HG03558 (cell line): ENCODE results near the gene NPAT.
"Not testable (repeated sequence)": the region's sequence is repeated elsewhere in the genome, so short reads cannot be mapped to it uniquely, and the experiment has no call there.

Experiments used
- ATAC-seq: cut with Tn5 transposase; IDR thresholded peaks from one replicate; pipeline ENCODE4 v1.9.1; 2021; ENCODE audit warnings: moderate number of reproducible peaks; ENCODE audit not compliant: unreplicated experiment; ENCODE audit errors: extremely low read depth

Gene NPAT

DNA sequence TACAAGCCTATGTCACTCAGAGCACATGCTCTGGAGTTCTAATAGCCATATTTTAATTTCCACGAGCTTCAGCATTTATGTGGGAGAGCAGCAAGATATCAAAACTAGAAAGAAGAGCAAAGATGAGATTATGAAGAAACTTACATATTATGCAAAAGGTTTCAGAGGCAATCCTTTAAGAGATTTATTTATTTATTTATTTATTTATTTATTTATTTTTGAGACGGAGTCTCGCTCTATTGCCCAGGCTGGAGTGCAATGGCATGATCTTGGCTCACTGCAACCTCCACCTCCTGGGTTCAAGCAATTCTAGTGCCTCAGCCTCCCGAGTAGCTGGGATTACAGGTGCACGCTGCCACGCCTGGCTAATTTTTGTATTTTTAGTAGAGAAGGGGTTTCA, 59.6 kb downstream of the NPAT start:
- ATAC-seq: not testable (repeated sequence)

DNA sequence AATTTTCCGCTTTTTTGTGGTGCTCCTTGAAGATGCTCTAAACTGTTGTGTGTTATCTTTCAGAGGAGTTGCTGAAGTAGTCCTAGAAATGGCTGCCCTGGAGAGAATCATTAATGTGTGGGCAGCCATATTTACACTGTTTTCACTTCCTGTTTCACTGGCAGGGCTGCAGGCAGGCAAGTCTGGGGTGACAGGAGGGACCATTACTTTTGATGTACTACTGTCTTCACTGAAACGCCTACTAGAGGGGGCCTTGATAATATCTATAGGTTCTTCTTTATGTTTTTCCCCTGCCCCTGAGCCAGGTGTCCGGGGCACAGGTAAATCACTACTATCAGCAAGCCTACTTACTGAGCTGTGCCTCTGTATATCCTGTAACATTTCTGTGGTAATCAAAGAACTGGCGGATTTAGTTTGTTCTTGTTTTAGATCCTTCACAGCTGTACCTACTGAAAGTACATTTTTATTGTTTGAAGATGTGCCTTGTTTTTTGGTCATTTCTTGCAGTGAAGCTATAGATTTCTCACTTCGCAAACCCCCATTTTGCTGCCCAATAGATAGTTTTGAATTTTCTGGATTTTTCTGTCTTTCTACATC, 61.4 kb downstream of the NPAT start:
- peak; percentile 94 for ATAC-seq

DNA sequence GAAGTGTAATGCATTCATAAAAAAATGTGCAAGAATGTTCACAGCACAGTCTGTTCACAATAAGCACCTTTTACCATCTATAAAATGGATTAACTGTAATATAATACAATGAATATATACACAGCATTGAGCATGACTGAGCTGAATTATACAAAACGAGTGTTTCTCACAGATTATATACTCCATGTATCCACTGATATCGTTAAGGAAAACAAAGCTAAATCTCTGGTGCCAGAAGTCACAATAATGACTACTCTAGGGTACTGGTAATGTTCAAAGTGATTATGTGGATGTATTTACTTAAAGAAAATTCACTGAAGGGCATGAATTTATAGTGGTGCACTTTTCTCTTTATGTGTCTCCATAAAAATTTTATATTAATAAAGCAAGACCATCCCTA, 67.8 kb downstream of the NPAT start:
- no peak for ATAC-seq

DNA sequence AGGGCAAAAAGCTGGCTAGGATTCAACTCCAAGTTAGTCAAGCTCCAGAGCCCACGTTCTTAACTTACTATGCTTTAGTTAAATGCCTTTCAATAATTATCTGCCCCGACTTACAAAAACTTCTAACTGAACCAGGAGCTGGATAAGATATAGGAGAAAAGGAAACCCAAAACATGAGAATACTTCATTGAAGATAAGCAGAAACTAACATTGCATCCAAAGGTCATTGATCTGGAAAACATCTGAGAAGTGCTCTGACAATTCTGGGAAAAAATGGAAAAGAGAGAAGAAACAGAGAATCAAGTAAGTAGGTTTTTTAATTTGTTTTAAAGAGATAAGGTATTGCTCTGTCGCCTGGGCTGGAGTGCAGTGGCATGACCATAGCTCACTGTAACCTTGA, 73.9 kb downstream of the NPAT start:
- ATAC-seq: no peak

DNA sequence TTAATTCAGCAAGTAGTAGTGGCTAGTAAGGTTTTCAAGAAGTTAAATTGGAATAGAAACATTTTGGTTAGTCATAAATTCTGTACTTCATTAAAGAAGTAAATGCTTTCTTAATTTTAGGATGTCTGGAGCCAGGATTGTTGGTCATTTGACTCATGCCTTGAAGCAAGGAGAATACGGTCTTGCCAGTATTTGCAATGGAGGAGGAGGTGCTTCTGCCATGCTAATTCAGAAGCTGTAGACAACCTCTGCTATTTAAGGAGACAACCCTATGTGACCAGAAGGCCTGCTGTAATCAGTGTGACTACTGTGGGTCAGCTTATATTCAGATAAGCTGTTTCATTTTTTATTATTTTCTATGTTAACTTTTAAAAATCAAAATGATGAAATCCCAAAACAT, 75.3 kb downstream of the NPAT start:
- no peak for ATAC-seq

DNA sequence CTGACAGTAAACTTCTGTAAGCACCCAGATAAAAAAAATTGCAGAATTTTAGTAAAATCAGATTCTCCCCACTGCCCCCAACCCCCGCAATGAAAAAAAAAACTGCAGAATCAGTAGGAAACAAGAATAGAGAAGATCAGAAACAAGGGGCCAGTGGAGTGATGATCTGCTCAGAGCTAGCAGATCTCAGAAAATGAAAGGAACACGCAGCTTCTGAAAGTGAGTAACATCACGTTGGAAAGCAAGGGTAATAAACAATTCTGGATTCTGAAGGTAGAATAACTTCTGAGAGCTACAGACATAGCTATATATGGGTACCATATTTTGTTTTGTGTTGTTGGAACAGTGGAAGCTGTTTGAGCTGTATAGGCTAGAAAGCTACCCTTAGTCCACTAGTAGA, 77.8 kb downstream of the NPAT start:
- no peak for ATAC-seq

DNA sequence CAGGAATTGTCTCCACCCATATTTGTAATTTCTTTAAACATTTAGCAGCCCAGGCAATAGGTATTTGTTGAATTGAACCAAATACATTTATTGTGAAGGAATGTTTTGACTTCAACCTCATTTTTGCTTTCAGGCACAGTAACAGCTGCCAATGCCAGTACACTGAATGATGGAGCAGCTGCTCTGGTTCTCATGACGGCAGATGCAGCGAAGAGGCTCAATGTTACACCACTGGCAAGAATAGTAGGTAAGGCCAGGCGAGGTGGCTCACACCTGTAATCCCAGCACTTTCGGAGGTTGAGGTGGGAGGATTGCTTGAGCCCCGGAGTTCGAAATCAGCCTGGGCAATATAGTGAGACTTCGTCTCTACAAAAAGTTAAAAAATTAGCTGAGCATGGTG, 80.1 kb downstream of the NPAT start:
- ATAC-seq: no peak

DNA sequence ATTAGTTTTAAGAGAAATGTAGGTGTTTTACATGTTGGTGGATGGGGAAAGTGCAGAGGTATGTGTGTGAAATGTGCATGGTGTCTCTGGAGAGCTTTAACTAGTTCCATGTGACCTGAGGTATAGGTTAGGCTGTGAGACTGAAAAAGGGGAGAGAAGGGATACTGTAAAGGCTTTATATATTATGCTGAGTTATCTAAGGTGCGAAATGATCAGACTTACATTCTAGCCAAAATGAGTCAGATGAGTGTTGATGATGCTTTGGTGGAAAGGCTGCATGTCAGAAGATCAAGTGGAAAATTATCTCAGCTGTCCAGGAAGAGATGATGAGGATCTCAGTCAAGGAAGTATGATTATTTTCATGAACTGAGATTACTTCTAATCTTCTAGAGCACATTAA, 85.2 kb downstream of the NPAT start:
- ATAC-seq: no peak

DNA sequence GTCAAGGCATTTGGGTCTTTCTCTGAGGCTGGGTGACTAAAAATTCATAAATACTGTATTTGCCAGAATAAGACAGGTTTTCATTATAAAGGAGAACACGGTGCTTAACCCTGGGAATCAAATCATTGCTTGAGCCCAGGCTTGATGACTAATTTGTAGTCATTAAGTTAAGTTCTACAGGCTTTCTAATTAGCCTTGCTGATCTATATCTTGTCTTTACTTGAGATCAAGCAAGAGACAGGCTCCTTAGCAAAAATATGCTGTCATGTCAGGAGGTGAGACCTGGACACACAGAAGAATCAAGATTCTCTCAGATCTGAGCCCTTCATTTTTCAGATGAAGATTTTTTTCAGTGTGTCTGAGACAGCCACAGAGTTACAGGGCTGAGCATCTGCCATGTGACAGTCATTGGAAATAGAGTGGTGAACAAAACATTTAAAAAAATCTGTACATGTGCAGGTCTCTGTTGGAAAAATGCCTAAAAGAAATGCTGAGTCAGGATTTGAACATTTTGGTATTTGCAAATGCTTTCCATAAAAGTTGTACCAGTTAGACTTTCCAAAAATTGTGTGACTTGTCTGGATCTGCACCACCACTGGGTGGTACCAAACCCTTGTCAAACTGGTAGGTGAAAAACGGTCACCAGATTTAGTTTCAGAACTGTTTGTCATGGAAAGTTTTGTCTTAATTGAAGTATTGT, 86.4 kb downstream of the NPAT start:
- ATAC-seq: no peak

DNA sequence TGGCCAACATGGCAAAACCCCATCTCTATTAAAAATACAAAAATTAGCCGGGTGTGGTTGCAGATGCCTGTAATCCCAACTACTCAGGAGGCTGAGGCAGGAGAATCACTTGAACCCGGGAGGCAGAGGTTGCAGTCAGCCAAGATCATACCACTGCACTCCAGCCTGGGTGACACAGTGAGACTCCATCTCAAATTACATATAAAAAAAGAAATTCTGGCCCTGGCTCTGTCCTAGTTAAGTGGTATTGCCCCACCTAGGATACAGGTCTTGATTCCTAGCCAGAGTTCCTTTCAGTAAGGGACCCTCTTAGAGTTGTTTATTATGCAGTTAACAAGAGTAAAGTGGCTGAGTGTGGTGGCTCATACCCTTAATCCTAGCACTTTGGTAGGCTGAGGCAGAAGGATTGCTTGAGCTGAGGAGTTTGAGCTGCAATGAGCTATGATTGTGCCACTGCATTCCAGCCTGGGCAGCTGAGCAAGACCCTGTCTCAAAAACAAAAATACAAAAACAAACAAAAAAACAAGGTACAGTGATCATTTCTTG, 89.4 kb downstream of the NPAT start:
- ATAC-seq: not testable (repeated sequence)

DNA sequence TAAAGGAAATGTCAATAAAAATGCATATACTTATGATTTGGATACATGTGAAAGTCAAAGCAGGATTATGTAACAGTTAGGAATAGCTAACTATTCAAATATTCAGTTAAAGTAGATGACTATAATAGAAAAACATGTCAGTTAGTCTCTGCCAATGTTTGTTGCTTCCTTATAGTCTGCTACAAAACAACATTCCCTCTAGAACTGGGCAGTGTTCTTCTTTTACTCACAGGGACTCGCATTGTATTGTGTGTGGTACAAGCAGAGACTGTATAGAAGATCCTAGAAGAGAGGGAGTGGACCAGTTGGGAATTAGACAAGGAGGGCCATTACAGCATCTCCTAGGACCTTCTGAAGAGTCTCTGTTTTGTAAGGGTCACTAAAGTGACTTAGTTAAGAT, 90.4 kb downstream of the NPAT start:
- no peak for ATAC-seq

DNA sequence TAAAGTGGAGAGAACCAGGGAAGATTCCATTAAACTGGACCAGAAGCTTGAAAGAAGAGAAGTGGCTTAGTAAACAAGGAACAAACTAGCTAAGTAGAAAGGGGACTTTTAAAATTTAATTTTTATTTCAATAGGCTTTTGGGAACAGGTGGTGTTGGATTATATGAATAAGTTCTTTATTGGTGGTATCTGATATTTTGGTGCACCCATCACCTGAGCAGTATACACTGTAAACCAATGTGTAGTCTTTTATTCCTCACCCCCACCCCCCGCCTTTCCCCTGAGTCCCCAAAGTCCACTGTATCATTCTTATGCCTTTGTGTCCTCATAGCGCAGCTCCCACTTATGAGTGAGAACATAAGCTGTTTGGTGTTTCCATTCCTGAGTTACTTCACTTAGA, 93.7 kb downstream of the NPAT start:
- no peak for ATAC-seq

DNA sequence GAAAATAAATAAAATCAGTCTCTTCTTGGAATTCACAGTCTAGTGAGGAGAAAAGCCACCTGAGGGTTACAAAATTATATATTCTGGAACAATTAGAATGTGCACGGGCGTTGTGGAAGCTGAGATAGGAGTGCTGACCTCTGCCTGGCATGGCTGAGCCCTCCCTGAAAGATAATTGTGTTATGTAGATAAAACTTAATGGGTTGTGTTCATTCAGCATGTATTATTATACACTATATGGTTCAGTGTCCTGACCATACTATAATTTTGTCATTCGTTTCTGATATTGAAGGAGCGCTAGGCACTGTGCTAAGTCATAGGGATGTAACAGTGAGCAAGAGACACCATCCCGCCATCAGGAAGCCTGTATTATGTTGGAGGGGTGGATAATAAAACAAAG, 97.3 kb downstream of the NPAT start:
- ATAC-seq: no peak

DNA sequence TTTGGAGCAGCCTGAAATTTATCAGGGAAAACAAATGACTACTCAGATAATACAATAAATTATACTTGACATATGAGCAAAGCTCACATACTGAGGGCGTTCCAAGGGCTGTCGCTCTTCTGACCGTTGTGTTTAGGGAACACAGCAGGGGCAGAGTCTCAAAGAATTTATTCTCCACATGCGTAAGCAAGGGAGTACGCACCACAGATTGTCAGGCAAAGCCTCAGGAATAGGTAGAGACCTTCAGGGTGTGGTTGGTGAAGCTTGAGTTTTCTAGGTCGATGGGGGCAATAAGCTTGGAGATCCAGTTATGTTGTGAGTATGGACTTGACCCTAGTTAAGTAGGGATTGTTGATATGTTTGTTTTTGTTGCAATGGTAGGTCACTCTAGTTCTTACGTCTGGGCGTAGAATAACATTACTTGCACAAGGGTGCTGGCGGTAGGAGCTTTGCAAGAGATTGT, 100.2 kb downstream of the NPAT start:
- ATAC-seq: no peak

DNA sequence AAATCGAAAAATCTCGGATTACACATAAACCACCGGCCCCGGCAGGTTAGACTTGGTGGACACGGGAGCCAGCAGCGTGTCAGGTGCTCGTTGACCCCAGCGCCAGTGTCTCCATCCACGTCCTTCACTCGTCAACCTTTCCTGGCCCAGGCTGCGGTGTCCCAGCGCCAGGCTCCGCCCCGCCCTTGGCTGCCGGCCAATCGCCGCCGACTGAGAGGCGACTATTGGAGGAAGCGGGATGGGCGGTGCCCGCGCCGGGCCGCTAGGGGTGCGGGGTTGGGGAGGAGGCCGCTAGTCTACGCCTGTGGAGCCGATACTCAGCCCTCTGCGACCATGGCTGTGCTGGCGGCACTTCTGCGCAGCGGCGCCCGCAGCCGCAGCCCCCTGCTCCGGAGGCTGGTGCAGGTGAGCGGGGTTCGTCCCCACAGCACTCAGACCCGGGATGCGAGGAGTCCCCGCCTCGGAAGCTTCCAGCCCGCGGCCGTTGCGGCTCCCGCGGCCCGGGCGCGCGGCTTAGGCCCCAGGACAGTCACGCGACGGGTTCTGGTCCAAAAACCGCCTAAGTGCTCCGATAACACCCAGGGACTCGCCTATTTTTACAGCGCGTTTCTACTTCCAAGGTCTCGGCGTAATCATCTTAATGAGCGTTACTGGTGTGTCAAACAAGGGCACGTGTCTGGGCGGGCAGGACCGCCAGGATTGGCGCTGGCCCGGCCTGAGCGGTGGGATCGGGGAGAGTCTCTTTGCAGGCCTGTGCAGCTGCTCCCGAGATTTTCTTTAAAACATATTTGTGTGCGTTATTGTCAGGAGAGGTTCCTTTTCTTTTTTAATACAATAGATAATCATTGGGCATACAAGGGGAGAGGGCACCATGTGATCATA, 100.9 kb downstream of the NPAT start, which contains the start of gene ACAT1:
Gene ACAT1 (plus strand): TSS at position 294 of the 882 bp plus-strand sequence. CDS start 40 bp downstream, at position 334.
- ATAC-seq: peak; percentile 93

DNA sequence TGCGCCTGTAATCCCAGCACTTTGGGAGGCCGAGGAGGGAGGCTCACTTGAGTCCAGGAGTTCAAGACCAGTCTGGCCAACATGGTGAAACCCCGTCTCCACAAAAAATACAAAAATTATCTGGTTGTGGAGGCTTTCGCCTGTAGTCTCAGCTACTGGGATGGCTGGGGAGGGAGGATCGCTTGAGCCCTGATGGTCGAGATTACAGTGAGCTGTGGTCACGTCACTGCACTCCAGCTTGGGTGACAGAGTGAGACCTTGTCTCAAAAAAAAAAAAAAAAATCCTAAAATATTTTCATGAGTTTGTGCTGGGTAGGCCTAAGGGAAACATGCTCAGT, 101.5 kb downstream of the NPAT start:
- not testable (repeated sequence) for ATAC-seq

DNA sequence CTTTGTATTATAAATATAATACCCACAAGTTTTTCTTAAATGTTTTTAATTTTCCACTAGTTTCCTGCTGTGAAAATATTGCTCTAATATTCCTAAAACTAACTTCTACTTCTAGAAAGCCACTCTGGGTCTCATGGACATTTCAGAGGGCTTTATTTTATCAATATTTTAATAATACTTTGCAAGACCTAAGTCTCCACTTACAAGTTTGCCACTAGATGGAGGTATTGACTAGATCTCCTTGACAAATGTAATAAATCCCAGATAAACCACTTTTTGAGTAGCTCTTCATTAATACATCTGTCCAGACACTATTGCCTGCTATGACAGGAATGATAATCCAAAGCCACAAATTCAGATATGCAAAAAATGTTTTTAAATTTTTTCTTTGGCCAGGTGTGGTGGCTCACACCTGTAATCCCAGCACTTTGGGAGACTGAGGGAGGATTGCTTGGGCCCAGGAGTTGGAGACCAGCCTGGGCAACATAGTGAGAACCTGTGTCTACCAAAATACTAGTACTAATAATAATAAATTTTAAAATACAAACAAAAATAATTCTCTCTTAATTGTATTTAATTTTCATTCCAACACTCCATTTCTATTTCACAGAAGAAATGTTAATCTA, 104.6 kb downstream of the NPAT start:
- no peak for ATAC-seq

DNA sequence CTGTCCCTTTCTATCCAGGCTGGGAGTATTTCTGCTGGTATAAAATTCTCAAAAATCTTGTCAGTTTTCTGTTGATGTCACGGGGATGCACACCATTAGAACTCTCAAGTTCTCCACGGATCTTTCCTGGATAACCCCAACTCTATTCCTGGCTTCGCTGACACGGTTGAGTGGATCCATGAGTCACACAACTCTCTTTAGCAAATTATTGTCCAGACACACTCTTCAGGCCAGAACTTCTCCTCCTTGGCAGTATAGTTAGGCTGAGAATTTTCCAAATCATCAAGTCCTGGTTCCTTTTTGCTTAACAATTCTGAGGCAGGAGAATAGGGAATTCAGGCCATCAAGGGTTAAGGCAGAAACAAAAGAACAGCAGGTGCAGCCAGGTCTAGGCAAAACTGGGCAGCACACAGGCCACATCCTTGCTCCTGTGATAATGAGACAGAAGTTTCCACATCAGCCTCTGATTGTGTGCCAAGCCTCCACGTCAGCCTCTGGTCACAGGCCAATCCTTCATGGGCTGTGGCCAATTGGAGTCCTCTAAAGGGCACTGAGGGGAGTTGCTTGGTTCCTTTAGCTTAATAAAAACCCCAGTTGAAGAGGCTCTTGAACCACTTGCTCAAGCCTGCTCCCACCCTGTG, 106.8 kb downstream of the NPAT start:
- no peak for ATAC-seq

DNA sequence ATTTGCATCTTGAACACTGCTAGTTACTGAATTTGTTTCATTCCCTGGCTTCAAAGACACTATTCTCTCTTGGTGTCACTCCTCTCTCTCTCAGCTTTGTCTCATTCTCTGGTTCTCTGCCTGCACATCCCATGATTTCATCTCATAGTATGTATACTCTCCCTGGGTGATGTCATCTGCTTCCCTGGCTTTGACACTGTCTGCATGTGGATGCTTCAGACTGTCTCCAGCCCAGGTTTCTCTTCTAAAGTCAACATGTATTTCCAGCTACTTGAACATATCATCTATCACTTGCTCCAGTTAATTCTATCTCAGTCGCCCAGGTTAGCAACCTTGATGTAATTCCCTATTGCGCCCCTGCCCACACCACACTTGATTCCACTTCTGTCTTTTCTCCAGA, 110.4 kb downstream of the NPAT start:
- no peak for ATAC-seq

DNA sequence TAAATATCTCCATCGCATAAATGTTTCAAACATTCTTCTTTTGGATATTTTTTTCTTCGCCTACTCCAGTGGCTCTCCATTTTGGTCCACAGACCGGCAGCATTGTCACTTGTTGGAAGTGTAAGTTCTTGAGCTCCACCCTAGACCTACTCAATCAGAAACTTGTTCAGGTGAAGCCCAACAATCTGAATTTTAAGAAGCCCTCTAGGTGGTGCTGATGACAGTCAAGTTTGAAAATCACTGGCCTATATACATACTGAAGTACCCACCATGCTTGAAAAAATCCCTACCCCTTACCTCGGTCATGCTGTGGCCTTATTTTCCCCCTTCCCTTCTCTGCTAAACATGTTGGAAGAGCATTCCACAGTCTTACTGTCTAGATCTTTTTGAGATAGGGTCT, 111.3 kb downstream of the NPAT start:
- no peak for ATAC-seq
